CD8-positive, alpha-beta memory T cell (primary cell): ENCODE data around the gene BICD1. TPM values are rescaled to one million over a fixed set of nuclear protein-coding genes. Genes with fewer than 3 reads are reported as not detected.

Experiments
- CTCF ChIA-PET: fragments of 350-600 bp; sonication (Branson Sonifier 250); formaldehyde crosslinking; loops from one replicate; lab custom pipeline; 2021; ENCODE audit warnings: antibody characterized with exemption; lab: Charles Lee
- POLR2A ChIA-PET: fragments of 350-600 bp; sonication (Branson Sonifier 250); formaldehyde crosslinking; loops from one replicate; lab custom pipeline; 2021; ENCODE audit warnings: antibody characterized with exemption; lab: Charles Lee
- DNase-seq, 5 donors: peaks; one replicate each; pipeline versions ENCODE4 v3.0.0 to v3.0.0-alpha.2; 2020 to 2022; ENCODE audit warnings: mixed read lengths in 1 of 5
- H3K27ac ChIP-seq: one replicate; pipeline ENCODE4 v1.7.0; 2013; ENCODE audit warnings: low read depth, mild to moderate bottlenecking, low read length, moderate library complexity
- H3K27me3 ChIP-seq: 2 replicates; pipeline ENCODE4 v1.7.0; 2013; ENCODE audit warnings: low read length, mild to moderate bottlenecking; ENCODE audit not compliant: insufficient read depth, poor library complexity, severe bottlenecking
- H3K36me3 ChIP-seq: 2 replicates; pipeline ENCODE4 v1.7.0; 2013; ENCODE audit warnings: mild to moderate bottlenecking, low read length, moderate library complexity; ENCODE audit not compliant: insufficient read depth
- H3K4me1 ChIP-seq: 2 replicates; pipeline ENCODE4 v1.7.0; 2013; ENCODE audit warnings: mild to moderate bottlenecking, low read length, moderate library complexity; ENCODE audit not compliant: insufficient read depth
- H3K4me3 ChIP-seq: 2 replicates; pipeline ENCODE4 v1.7.0; 2013; ENCODE audit warnings: mild to moderate bottlenecking, low read length
- H3K9me3 ChIP-seq: 2 replicates; pipeline ENCODE4 v1.7.0; 2013; ENCODE audit warnings: mild to moderate bottlenecking, low read length
- H3K27ac Mint-ChIP-seq, 8 donors: one replicate each; pipeline ENCODE4 v1.8.0; 2020 to 2021; ENCODE audit warnings: mixed read lengths in 8 of 8, mild to moderate bottlenecking in 6 of 8, inconsistent platforms in 3 of 8, moderate library complexity in 3 of 8
- H3K27me3 Mint-ChIP-seq, 2 donors: one replicate each; pipeline ENCODE4 v1.8.0; 2020 to 2021; ENCODE audit warnings: mixed read lengths in 2 of 2, mild to moderate bottlenecking in 1 of 2, moderate library complexity in 1 of 2
- H3K36me3 Mint-ChIP-seq, 3 donors: one replicate each; pipeline ENCODE4 v1.8.0; 2020 to 2021; ENCODE audit warnings: mixed read lengths in 3 of 3, inconsistent platforms in 1 of 3, mild to moderate bottlenecking in 1 of 3
- H3K4me1 Mint-ChIP-seq, 3 donors: one replicate each; pipeline ENCODE4 v1.8.0; 2020 to 2021; ENCODE audit warnings: mixed read lengths in 3 of 3, inconsistent platforms in 1 of 3, mild to moderate bottlenecking in 1 of 3
- H3K4me3 Mint-ChIP-seq, 7 donors: one replicate each; pipeline ENCODE4 v1.8.0; 2020 to 2021; ENCODE audit warnings: mixed read lengths in 7 of 7, mild to moderate bottlenecking in 6 of 7, moderate library complexity in 4 of 7, inconsistent platforms in 2 of 7
- H3K9me3 Mint-ChIP-seq, 5 donors: one replicate each; pipeline ENCODE4 v1.8.0; 2020 to 2022; ENCODE audit warnings: mixed read lengths in 5 of 5, mild to moderate bottlenecking in 3 of 5, moderate library complexity in 2 of 5, inconsistent platforms in 1 of 5
- polyA plus RNA-seq: library from polyadenylated mRNA; unstranded; fragments of 300-500 nt; fragmentation: Illumina TruSeq; gene quantifications from one replicate; pipeline ENCODE4 v1.2.3, GENCODE V29; 2021
- total RNA-seq, 2 experiments: library from RNA; stranded (reverse); gene quantifications; one replicate each; pipeline ENCODE4 v1.2.3, GENCODE V29; 2021

BICD1 gene
- total and polyA plus RNA-seq, 3 experiments from 2014 or later: 8.7 to 20.5 (median 18.0) TPM

GRCh38 chr12:32102234-32102633 is 4.4 kb upstream of the BICD1 start:
- Mint-ChIP-seq H3K4me1 (peaks cover 6 to 11% (median 7%) of the 10 kb centered on the region in 3 donors), H3K27me3 (peaks cover 0 to 3% of the 10 kb centered on the region in 2 donors), H3K4me3 (no peak overlapping the region), H3K9me3 (no peaks in the 10 kb centered on the region), H3K36me3 (peaks cover 0 to 8% (median 0%) of the 10 kb centered on the region in 3 donors), H3K27ac (no peak overlapping the region)
- H3K4me3 ChIP-seq: no peak overlapping the region
- H3K9me3 ChIP-seq: no peaks in the 10 kb centered on the region
- no peak overlapping the region for H3K27ac ChIP-seq
- CTCF ChIA-PET: no interaction called here
- H3K36me3 ChIP-seq: no peaks in the 10 kb centered on the region
- H3K4me1 ChIP-seq: peaks cover under 1% of the 10 kb centered on the region
- POLR2A ChIA-PET: no interaction called here
- DNase-seq: no peak
- no peaks in the 10 kb centered on the region for H3K27me3 ChIP-seq

- H3K36me3 ChIP-seq: no peaks in the 10 kb centered on the region
- peaks cover 21% of the 10 kb centered on the region for H3K4me1 ChIP-seq
- Mint-ChIP-seq H3K36me3 (peaks cover 0 to 10% (median 0%) of the 10 kb centered on the region in 3 donors), H3K27ac (peak overlapping the region in 2 of 8 donors; percentile 15 to 66), H3K9me3 (no peaks in the 10 kb centered on the region), H3K4me1 (peaks cover 23 to 32% (median 27%) of the 10 kb centered on the region in 3 donors), H3K27me3 (peaks cover 0 to 3% of the 10 kb centered on the region in 2 donors), H3K4me3 (peak overlapping the region in 6 of 7 donors; percentile 18 to 95 (median 51))
- no peak overlapping the region for H3K4me3 ChIP-seq
- no peaks in the 10 kb centered on the region for H3K9me3 ChIP-seq
- POLR2A ChIA-PET: no interaction called here
- no peaks in the 10 kb centered on the region for H3K27me3 ChIP-seq
- H3K27ac ChIP-seq: no peak overlapping the region
- CTCF ChIA-PET: interaction anchor here (0.9 kb wide), 1 partner anchor 127 kb away, joined by 4 read pairs; no protein-coding TSS in a partner anchor
- DNase-seq: no peak
These were observed 1.9 kb upstream of the BICD1 start for GRCh38 chr12:32104572-32105355.

- Mint-ChIP-seq H3K36me3 (peaks cover 0 to 10% (median 0%) of the 10 kb centered on the region in 3 donors), H3K4me1 (peaks cover 26 to 39% (median 32%) of the 10 kb centered on the region in 3 donors), H3K4me3 (peak overlapping the region; percentile 81 to 99 (median 93)), H3K27me3 (peaks cover 0 to 3% of the 10 kb centered on the region in 2 donors), H3K9me3 (no peaks in the 10 kb centered on the region), H3K27ac (peak overlapping the region; percentile 24 to 95 (median 80))
- Histone ChIP-seq H3K4me1 (peaks cover 21% of the 10 kb centered on the region), H3K36me3 (no peaks in the 10 kb centered on the region), H3K4me3 (peak overlapping the region; percentile 85), H3K27me3 (no peaks in the 10 kb centered on the region), H3K9me3 (no peaks in the 10 kb centered on the region), H3K27ac (peak overlapping the region; percentile 11)
- DNase-seq: peak in 1 of 5 donors; percentile 3
- POLR2A ChIA-PET: no interaction called here
- CTCF ChIA-PET: interaction anchor here (0.8 to 1.5 kb wide), 2 partner anchors 9 to 27 kb away, joined by 3 to 5 read pairs; no protein-coding TSS in a partner anchor
These were observed 596 bp upstream of the BICD1 start for GRCh38 chr12:32105986-32106516.

- Histone ChIP-seq H3K9me3 (no peaks in the 10 kb centered on the region), H3K27ac (peak overlapping the region; percentile 55), H3K27me3 (no peaks in the 10 kb centered on the region), H3K36me3 (no peaks in the 10 kb centered on the region), H3K4me3 (peak overlapping the region; percentile 85), H3K4me1 (peaks cover 21% of the 10 kb centered on the region)
- H3K4me1 Mint-ChIP-seq: peaks cover 27 to 39% (median 32%) of the 10 kb centered on the region in 3 donors
- POLR2A ChIA-PET: interaction anchor here (0.6 to 1.1 kb wide), 2 partner anchors 379 to 1914 kb away, joined by 3 to 5 read pairs; partner anchors contain the start of gene AMN1
- DNase-seq: peak in 2 of 5 donors; percentile 1 to 21
- no peaks in the 10 kb centered on the region for H3K9me3 Mint-ChIP-seq
- CTCF ChIA-PET: interaction anchor here (1.0 to 1.5 kb wide), 4 partner anchors 8 to 455 kb away, joined by 3 to 8 read pairs (median 4); no protein-coding TSS in a partner anchor
- H3K4me3 Mint-ChIP-seq: peak overlapping the region; percentile 81 to 99 (median 94)
- peak overlapping the region; percentile 20 to 96 (median 92) for H3K27ac Mint-ChIP-seq
- H3K36me3 Mint-ChIP-seq: peaks cover 0 to 15% (median 0%) of the 10 kb centered on the region in 3 donors
- peaks cover 0 to 2% of the 10 kb centered on the region in 2 donors for H3K27me3 Mint-ChIP-seq
These were observed 966 bp downstream of the BICD1 start for GRCh38 chr12:32107359-32108267.

- Mint-ChIP-seq H3K27me3 (peaks cover 0 to 2% of the 10 kb centered on the region in 2 donors), H3K4me1 (peaks cover 31 to 39% (median 32%) of the 10 kb centered on the region in 3 donors), H3K36me3 (peaks cover 2 to 18% (median 3%) of the 10 kb centered on the region in 3 donors), H3K9me3 (no peaks in the 10 kb centered on the region), H3K4me3 (peak overlapping the region; percentile 60 to 97 (median 74)), H3K27ac (peak overlapping the region in 7 of 8 donors; percentile 9 to 79 (median 27))
- peaks cover 21% of the 10 kb centered on the region for H3K4me1 ChIP-seq
- H3K9me3 ChIP-seq: no peaks in the 10 kb centered on the region
- no peak for DNase-seq
- peak overlapping the region; percentile 24 for H3K4me3 ChIP-seq
- H3K27me3 ChIP-seq: no peaks in the 10 kb centered on the region
- ChIA-PET CTCF (interaction anchor here (0.6 kb wide), 1 partner anchor 27 kb away, joined by 3 read pairs; no protein-coding TSS in a partner anchor), POLR2A (no interaction called here)
- no peak overlapping the region for H3K27ac ChIP-seq
- H3K36me3 ChIP-seq: no peaks in the 10 kb centered on the region
These were observed 2.1 kb downstream of the BICD1 start for GRCh38 chr12:32108787-32109186.

GRCh38 chr12:32110417-32110816 is 3.8 kb downstream of the BICD1 start:
- Histone ChIP-seq H3K4me3 (no peak overlapping the region), H3K9me3 (no peaks in the 10 kb centered on the region), H3K27ac (no peak overlapping the region), H3K4me1 (peaks cover 21% of the 10 kb centered on the region), H3K27me3 (no peaks in the 10 kb centered on the region), H3K36me3 (no peaks in the 10 kb centered on the region)
- H3K4me1 Mint-ChIP-seq: peaks cover 32 to 41% (median 34%) of the 10 kb centered on the region in 3 donors
- H3K36me3 Mint-ChIP-seq: peaks cover 2 to 18% (median 3%) of the 10 kb centered on the region in 3 donors
- ChIA-PET CTCF (no interaction called here), POLR2A (no interaction called here)
- DNase-seq: no peak
- H3K9me3 Mint-ChIP-seq: no peaks in the 10 kb centered on the region
- H3K27me3 Mint-ChIP-seq: no peaks in the 10 kb centered on the region
- peak overlapping the region in 1 of 7 donors; percentile 37 for H3K4me3 Mint-ChIP-seq
- H3K27ac Mint-ChIP-seq: peak overlapping the region in 1 of 8 donors; percentile 38

- Mint-ChIP-seq H3K9me3 (no peaks in the 10 kb centered on the region), H3K4me3 (no peak overlapping the region), H3K27me3 (no peaks in the 10 kb centered on the region), H3K27ac (no peak overlapping the region), H3K36me3 (peaks cover 2 to 17% (median 3%) of the 10 kb centered on the region in 3 donors), H3K4me1 (peaks cover 33 to 40% (median 37%) of the 10 kb centered on the region in 3 donors)
- CTCF ChIA-PET: no interaction called here
- Histone ChIP-seq H3K36me3 (no peaks in the 10 kb centered on the region), H3K4me1 (peaks cover 21% of the 10 kb centered on the region), H3K27me3 (no peaks in the 10 kb centered on the region), H3K9me3 (no peaks in the 10 kb centered on the region), H3K27ac (no peak overlapping the region), H3K4me3 (no peak overlapping the region)
- POLR2A ChIA-PET: no interaction called here
- no peak for DNase-seq
These were observed 4.3 kb downstream of the BICD1 start for GRCh38 chr12:32110942-32111341.
